HG03469 (cell line): ENCODE results near the gene XYLT1.

Source experiments
- ATAC-seq: cut with Tn5 transposase; IDR thresholded peaks from one replicate; pipeline ENCODE4 v1.9.1; 2021; ENCODE audit warnings: mild to moderate bottlenecking, moderate library complexity, moderate number of reproducible peaks; ENCODE audit not compliant: unreplicated experiment

Gene XYLT1

DNA sequence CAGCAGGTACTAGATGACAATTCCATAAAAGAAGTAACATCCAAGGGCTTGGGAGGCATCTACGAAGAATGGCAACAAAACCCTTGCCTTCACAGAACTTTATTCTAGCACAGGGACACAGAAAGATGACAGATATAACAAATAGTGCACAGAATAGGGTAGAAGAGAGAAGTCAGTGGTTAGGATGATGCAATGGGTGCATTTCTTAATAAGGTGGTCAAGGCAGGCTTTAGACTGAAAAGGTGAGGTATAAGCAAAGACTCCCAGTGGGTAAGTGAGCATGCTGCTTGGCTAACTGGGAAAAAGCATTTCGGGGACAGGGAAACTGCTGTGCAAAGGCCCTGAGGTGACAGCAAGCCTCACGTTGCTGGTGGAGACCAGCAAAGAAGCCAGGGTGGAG is 175.9 kb downstream of the XYLT1 start:
- ATAC-seq: no peak

DNA sequence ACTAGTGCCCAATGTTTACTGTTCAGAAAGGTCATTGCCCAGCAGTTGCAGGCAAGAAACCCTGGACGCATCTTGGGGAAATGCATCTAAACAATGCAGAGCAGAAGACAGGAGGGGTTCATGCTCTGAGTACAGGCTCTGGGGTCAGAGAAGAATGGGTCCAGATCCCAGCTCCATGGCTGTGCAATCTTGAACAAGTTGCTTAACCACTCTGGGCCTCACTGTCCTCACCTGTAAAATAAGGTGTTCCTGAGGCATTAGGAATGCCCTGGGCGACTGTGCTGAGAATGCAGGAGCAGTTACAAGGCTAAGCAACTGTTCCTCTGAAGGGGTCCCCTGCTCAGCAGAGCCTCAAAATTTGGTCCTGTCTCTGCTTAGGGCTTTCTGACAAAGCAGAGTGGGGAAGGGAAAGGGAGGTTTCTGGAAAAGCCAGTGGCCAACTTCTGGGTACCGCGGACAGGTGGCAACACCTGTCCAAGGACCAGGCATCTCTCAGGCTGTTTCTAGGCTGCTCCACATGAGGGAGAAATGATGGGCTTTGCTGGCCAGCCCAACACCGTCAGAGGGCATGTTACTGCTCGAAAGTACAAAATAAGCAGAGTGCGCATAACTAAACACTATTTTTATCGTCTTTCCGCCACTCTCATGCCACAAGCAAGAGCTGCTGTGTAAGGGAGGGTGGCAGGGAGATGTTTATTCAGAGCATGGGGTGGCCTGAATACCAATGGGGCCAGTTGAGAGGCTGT is 176.8 kb downstream of the XYLT1 start:
- no peak for ATAC-seq

DNA sequence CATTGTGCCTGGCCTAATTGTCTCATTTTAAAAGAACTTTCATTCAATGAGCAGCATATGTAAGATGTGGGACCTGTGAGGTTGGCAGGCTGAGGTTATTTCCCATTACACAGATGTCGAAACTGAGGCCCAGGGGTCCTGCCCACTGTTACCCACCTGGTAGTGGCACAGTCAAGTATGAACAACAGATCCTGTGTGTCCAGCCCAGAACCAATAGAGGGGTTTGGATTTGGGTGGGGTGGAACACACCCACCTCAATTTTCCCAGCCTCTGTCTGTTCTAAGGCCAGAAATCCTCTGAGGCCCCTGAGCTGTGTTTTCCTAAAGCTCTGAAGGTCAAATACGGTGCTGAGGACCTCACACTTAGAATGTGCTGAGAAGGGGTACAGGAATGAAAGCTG is 179.5 kb downstream of the XYLT1 start:
- no peak for ATAC-seq

DNA sequence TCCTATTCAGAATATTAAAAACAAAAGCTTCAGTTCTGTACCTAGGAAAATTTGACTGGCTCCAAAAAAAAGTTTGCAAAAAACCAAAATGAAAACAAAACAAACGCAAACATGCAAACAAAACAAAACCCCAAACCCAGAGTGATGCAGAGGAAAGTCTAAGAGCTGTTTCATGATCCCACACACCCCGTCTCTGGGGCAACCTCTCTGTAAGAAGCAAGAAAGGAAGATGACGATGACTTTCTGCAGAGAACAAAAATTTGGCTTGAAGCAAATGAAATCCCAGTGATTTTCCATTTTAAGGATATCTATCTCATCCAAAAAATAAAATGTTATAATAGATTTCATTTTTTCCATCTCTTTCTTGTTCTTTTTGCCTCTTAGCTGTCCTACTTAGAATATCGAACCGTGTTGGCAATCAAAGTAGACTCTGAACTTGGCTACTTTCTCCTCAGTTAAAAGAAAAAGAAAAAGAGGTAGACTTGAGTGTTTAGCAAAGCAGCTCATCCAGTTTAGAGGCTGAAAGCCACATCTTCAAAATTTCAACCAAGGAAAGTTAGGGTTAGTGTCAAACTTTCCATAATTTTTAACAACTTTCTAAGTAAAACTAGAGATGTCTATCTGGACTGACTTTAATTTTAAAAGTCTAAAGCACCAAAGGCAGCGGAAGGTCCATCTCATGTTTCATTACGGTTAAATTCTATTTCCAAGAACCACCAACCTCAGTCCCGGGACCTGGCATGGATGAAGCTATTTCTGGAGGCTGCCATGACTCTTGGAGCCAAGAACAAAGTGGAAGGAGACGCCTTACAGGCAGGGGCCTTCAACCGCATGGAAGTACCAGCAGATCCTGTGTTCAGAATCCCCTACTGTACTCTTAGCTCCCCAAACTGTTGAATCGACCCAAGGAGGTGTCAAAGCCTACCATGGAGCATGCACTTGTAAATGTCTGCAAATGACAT is 180.8 kb downstream of the XYLT1 start:
- ATAC-seq: no peak

DNA sequence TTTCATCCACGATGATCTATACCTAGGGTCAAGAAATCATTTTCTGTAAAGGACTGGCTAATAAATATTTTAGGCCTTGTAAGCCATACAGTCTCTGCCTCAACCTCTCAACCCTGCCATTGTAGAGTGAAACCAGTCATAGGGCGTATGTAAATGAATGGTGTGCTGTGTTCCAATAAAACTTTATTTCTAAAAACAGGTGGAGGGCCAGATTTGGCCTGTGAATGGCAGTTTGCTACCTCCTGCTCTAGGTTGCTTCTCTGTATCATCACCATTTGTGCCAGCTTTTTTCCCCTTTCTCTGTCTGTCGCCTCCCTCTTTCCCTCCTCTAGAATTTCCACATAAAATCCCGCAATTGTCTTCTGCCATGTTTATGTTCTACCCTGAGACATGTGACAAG is 181.7 kb downstream of the XYLT1 start:
- no peak for ATAC-seq

DNA sequence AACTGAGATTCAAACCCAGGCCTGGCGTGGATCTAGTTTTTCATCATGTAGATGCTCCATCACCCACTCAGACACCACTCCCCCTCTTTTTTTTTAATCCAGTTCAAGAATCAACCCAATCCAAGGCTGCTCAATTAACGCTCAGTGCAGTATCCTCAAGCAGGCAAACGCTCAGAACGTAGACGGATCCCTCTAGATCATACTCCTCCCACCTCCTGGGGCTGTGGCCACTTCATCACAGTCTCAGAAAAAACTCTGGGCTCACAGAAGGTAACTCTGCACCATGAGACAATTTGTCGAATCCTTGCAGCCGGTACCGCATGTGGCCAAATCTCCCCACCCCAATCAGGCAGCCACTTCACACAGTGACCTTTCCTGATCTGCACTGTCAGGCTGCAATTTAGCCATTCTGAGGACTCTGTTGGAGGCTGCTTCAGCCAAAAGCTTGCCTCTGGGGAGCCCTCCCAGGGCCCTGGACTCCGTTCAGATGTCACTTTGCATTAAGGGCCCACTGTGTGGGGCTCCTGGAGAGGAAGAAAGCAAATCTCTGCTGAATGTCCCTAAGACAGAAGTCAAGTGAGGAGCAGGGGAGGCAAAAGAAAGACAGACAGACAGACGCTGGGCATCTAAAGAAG is 183.5 kb downstream of the XYLT1 start:
- ATAC-seq: no peak

DNA sequence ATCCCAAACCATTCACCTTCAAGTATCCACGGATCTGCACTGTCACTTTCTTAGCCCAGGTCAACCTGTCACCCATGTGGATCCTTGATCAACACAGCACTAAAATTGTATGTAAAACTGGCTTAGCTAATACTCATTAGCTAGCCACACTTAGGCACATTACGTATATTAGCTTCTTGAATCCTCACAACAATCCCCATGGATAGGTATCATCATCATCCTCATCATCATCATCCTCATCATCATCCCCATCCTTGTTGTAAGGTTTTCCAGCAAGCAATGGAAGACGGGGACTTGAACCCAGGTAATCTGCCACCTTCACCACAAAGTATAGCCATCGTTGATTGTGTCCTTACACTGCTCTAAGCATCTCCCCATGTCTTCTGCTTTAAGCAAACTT is 184.3 kb downstream of the XYLT1 start:
- no peak for ATAC-seq

DNA sequence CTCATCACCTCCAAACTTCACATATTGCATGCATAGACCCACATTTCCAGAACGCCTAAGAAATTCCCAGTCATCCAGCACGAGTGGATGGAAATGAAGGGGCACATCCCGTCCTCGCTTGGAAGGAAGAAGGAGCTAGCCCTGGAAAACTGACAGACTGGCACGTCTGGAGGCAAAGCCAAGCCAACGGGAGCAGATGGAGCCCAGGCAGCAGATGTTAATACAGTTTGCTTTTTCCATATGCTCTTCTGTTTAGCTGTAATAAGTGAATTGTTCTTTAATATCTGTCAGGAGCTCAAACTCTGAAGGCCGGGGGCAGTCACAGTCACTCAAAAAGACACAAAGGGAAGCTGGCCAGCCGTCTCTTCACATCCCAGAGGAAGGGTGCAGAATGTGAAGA is 187.7 kb downstream of the XYLT1 start:
- no peak for ATAC-seq

DNA sequence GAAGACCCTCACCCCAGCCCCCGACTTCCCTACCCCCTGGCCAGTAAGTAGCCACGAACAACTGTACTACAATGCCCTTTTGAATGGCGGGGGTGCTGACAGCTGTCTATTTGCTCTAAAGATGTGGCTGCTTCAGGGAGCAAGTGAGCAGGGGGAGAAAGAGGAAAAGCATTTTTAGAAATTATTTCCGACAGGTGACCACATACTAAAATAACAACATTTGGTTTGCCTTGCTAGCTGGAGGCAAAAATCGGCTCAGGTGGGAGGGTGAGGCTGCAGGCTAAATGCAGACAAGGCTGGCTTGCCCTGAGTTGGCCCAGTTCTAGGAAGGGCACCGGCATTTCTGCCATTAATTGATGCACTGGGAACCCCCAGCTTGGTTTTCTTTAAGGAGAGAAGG is 188.5 kb downstream of the XYLT1 start:
- ATAC-seq: no peak

DNA sequence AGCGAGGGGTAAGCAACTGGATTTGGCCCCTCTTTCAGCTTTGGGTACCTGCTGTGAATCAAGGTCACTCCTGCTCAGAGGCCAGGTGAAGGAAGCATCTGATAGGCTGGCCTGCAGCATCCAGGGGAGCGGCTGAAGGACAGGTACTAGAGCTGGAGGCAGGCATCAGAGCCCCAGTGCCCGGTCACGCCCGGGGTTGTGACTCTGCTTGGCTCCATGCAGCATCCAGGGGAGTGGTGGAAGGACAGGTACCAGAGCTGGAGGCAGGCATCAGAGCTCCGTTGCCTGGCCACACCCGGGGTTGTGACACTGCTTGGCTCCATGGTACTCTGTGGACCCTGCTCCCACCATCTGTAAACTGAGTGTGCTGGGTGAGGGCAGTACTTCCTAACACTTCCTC is 189.7 kb downstream of the XYLT1 start:
- ATAC-seq: no peak

DNA sequence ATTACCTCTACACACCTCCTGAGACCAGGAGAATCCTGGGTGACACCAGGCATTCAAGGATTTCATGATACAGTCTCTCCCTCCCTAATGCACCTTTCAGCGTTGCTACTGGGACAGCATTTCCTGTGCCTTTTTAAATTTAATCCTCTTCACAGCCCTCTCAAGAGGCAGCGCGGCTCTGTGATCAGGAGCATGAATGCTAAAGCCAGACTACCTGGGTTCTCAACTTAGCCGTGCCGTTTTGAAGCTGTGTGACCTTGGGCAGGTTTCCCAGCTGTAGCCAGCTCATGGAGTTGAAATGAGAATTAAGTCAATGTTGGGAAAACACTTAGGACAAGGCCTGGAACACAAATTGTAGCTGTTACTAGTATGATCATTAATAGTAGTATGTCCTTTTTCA is 191.8 kb downstream of the XYLT1 start:
- ATAC-seq: no peak

DNA sequence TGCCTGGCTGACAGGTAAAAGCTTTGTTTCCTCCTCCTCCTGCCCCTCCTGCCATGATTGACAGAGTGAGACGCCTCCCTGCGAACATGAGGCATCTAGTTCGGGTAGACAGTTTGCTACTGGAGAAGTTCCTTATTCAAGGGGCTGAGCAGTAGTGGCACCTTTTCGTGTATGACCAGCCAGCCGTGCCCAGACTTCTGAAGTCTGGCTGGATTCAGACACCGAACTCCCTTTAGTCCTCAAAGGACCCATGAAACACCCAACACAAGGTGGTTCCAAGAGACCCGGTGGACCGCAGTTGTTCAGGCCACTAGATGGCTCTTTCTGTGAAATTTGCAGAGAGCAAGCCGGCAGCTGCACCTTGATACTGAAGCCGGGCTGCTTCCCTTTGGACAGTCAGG is 192.8 kb downstream of the XYLT1 start:
- no peak for ATAC-seq

DNA sequence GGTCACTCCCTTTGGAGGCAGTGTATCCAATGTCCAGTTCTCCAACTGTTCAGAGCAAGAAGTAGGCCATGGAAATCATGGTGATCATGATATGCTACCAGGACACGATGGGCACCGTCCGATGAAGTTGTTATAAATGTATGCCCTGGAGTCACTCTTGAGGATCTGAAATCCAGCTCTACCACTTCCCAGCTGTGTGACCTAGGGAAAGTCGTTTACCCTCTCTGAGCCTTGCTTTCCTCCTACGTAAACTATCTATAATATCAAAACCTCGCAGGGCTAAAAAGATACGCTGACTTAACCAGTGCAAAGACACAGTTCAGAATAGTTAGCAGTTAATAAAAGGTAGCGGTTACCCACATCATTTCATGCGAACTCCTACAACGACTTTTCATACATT is 194.2 kb downstream of the XYLT1 start:
- ATAC-seq: no peak

DNA sequence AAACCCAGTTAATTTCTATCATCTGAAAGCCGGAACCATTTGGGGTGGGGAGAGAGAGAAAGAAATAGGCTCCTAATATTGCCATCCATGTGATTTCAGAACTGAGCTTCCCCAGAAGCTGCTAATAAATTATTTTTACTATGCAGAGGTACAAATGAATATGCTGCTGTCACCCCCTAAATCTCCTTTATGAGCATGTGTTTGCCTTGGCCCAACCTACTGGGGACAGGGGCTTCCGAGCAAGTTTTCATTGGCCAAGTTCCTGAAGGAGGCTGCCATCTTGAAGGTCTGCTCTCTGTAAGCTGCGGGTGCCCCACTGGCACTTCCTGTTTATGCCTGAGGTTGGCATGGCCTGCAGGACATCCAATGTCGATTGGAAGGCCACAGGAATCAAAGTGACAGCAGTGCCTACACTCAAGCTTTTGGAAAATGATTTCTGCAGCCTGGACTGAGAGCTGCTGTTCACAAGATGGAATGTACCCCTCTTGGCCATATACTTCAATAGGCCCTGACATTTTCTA is 194.7 kb downstream of the XYLT1 start:
- ATAC-seq: no peak

DNA sequence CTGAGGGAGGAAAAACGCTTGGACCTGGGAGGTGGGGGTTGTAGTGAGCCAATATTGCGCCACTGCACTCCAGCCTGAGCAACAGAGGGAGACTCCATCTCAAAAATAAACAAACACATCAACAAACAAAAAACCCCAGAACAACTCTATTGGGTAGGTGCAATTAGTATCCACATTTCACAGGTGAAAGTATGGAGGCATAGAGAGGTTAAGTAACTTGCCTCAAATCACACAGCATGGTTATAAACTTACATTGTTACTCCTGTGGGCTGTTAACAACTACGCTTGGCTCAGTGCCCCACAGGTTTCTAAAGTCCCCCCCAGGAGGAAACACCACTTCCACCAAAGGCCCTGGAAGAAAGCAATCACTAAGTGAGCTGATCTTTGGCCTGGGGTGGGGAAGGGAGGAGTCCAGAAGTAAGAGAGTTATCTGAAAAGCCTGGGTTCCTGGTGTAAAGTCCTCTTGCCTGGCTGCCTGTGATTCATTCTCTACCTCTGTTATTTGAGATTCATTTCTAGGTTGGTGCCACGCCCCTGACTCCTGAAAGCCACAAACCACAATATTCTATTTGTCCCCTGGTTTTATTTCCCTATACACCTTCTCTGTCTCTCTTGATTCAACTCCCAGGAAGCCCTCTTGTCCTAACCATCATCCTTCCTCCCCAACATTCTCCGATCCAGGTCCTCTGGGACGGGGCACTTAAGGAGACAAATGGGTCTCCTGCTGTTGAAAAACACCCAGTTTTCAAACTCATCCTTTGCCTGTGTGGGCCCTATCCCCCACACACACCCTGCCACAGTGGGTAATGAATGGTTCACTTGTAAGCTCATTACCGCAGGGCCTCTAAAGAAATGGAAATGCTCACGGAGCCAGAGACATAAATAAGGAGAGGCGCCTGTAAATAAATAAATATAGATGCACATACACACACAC is 195.4 kb downstream of the XYLT1 start:
- no peak for ATAC-seq

DNA sequence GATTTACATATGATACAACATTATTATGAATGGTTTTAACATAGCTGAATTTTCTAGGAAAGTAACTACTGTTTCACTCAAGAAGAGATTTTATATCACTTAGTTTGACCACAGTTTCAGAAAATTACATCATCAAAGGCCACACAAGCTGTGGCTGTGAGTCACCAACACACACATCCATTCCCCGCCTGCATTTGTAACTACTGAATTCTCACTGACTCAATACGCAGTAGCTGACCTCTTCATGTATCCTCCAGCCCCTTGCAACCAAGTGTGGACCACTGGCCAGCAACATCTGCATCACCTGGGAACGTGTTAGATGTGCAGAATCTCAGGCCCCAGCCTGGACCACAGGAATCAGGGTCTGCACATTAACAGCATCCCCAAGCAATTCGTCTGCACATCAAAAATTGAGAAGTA is 197.6 kb downstream of the XYLT1 start:
- ATAC-seq: no peak

DNA sequence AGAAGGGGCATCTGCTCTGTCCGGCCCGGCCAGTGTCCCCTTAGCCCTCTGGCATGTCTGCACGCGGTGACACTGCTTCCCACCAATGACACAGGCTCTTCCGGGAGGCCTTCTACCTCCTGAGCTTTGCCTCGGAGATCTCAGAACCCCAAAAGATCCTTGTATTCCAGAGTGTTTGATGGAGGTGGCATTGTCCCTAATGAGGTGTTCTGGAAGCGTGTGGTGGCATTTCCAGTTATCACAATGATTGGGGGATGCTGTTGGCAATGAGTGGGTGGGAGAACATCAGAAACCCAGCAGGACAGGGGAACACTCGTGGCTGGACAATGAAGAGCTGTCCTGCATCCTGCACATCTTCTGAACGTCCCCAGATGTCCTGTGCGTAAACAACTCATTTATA is 198.0 kb downstream of the XYLT1 start:
- no peak for ATAC-seq

DNA sequence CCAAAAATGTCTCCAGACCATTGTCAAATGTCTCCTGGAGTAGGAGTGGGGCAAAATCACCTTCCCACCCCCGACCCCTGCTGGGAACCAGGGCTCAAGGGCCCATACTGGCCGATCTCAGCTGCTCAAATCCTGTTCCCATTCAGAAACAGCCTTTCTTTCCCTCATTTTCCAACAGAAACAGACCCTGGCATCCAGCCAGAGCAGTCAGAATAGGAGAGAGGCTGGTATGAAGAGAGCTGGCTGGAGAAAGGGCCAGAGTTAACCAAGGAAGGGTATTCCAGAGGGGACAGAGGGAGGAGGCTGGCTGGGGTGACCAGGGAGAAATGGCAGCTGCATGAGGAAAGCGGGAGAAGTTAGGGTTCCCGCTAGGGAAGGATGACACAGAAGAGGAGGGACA is 199.1 kb downstream of the XYLT1 start:
- ATAC-seq: no peak

DNA sequence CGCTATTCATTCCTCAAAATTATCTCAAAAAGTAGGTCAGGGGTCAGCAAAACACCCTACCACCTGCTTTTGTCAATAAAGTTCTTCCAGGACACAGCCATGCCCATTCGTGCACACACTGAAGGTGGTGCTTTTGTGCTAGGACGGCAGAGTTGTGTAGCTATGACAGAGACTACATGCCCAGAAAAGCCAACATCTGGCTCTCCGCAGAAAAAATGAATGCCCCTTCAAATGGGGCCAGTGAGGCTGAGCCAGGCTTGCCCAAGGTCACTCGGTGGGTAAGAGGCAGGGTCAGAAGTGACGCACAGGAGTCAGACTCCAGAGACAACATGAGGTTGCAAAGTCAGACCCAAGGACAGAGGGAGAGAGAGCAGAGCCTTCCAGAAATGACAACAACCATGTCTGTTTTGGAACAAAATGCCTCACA is 200.1 kb downstream of the XYLT1 start:
- no peak for ATAC-seq

DNA sequence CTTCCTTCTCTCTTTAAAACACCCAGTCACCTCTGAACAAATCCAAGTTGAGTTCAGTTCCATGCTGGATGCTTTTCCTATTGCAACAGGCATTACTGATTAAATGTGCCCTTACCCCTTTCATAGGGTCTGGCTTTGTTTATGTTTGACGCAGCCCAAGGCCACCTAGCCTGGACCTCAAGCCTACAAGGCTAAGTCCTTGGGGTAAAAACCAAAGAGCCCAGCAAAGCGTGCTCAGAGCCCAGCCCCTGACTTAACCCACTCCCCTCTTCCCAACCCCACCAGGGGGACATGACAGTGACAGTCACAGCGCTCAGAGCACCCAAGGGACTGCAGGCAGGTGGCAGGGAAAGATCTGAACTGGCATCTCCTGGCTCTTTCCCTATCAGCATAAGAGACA is 200.6 kb downstream of the XYLT1 start:
- no peak for ATAC-seq
